NCI-H345 treated with DMSO at 0.1 percent for 48 hours (cell line): ENCODE measurements around the gene HPN.
"Not testable (repeated sequence)": the region's sequence is repeated elsewhere in the genome, so short reads cannot be mapped to it uniquely, and the experiment has no call there.

ENCODE experiments used
- DNase-seq: peaks from one replicate; lab custom pipeline; 2025; ENCODE audit not compliant: unreplicated experiment; lab: John Stamatoyannopoulos, UW

HPN gene

DNA sequence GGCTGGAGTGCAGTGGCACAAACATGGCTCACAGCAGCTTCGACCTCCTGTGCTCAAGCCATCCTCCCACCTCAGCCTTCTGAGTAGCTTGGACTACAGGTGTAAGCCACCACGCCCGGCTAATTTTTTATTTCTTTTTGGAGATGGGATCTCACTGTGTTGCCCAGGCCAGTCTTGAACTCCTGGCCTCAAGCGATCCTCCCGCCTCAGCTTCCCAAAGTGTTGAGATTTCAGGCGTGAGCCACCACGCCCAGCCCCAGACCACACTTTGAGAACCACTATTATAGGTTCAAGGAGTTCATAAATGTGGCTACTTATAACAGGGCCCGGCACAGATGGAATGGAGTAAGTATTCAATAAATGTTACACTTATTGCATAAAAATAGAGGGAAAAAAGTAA, 14.5 kb upstream of the HPN start:
- DNase-seq, result no peak

DNA sequence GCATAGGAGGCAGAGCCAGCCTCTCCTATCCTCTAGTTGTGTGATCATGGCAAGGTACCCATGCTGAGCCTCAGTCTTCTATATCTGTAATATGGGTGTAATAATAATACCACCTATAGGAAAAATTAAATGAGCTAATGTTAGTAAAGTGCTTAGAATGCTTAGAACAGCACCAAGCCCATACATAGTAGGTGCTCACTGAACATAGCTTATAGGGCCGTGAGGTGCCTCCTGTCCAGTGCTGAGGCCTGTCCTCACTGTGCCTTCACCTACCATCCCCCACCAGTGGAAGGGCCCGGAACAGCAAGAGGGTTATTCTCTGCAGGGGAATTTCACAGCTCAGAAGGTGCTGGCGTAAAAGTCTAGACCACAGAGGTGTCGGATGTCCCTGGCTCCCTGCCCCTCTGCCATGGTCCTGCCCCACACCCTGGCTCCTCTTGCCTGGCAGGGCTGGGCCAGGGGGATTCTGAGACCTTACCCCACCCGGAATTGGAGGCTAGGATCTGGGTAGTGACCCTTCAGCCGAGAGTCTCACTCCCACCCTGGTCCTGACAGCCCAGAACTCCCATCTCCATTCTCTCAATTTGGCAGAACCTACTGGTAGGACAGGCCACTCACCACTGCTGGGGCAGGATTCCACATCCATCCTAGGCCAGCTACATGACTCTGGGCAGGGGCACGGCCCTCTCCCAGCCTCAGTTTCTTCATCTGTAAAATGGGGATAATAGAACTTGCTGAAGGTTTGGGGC, 13.5 kb upstream of the HPN start:
- DNase-seq, result no peak

GRCh38 chr19:35028600-35028885, 13.0 kb upstream of the HPN start:
- not testable (repeated sequence) for DNase-seq

- not testable (repeated sequence) for DNase-seq
Measured at GRCh38 chr19:35029275-35029736, 12.2 kb upstream of the HPN start.

DNA sequence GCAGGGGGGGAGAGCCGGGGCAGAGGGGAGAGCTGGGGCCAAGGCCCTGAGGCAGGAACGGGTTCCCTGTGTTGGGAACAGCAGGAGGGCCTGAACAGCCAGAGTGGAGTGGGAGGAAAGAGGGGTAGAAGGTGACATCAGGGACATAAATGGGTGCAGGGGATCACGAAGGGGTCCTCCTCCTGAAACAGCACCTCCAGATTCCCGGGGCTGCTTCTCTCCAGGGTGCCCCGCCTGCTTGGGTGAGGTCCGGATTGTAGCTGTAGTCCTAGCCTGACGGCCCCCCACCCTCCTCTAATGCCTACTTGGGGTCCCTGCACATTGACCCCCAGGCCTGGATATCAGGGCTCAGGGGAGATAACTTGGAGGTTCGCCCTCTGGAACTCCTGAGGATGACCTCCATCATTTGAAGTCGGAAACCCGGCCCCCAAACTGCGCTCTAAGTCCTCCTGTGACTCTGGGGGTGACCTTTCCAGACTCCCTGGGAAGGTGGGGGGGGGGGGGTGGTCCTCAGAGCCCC, 11.7 kb upstream of the HPN start:
- no peak for DNase-seq

GRCh38 chr19:35030257-35031071, 11.1 kb upstream of the HPN start, which contains the start of gene SCN1B:
Gene SCN1B (plus strand): TSS chr19:35030470. CDS start chr19:35030821, 351 bp downstream.
- DNase-seq, result peak; percentile 29

- no peak for DNase-seq
Measured at GRCh38 chr19:35031072-35031881, 10.2 kb upstream of the HPN start.

GRCh38 chr19:35032356-35032865, 9.1 kb upstream of the HPN start:
- DNase-seq, result no peak

- no peak for DNase-seq
Measured at GRCh38 chr19:35033067-35034004, 8.2 kb upstream of the HPN start.

DNA sequence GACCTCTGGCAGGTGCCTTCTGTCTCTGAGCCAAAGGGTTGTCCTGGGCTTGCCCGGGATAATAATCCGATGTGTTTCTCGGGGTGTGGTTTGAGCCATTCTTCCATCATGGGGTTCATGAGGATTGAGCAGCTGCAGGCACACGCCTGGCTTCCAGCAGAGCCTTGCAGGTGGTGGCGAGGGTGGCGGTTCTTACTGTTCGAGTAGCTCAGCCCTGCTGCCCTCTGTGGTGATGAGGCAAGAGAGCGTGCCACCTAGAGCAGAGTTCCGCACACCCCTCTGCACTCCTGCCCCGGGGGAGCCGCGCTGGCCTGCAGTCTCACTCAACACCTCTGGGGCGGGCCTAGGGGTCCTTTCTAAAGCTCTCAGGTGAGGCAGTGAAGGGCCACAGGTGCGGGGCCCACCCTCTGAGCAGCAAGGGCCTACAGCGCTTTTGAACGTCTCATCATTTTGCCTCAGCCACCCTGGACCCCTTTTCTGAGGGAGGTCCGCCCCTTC, 7.5 kb upstream of the HPN start:
- DNase-seq, result no peak

DNA sequence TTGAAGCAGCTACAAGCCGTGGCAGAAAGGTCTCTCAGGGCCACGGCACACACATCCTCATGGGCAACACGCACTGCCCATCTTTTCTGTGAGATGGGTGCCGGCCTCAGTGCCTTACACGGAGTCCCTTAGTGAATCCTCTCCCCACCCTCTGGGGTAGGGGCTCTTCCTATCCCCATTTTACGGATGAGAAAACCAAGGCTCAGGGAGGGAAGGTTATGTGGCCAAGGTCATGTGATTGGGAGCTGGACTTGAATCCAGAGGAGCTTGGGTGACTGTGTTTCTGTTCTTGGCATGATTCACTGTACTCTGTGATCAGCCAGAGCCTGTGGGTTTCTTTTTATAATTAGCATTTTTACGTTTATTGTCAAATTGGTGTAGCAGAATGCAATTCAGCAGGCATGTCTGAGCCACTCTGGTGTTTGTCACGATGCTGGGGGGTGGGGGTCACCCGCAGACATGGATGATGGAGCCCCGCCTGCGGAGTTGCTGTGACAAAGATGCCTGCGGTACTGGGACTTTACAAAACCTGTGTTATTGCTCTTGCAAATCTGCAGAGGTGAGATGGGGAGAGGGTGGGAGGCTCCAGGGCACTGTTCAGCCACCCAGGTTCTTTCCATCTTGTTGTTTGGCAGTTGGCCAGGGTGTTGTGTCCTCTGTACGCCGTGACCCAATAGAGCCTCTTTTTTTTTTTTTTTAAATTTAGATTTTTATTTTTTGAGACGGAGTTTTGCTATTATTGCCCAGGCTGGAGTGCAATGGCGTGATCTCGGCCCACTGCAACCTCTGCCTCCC, 6.7 kb upstream of the HPN start:
- no peak for DNase-seq

GRCh38 chr19:35037716-35038622, 3.6 kb upstream of the HPN start:
- no peak for DNase-seq

- no peak for DNase-seq
Measured at GRCh38 chr19:35038623-35039512, 2.7 kb upstream of the HPN start.

GRCh38 chr19:35039881-35040825, 1.4 kb upstream of the HPN start:
- no peak for DNase-seq

GRCh38 chr19:35040826-35041547, 534 bp upstream of the HPN start:
- DNase-seq, result no peak
